ENCODE results near the gene INPP5B. TPM values are rescaled to one million over a fixed set of nuclear protein-coding genes. Genes with fewer than 3 reads are reported as not detected.

Gene INPP5B
- total and polyA plus RNA-seq, 9 of the 15 experiments (the other 6 are each of a cell fraction or from before 2014, with no cell fraction given), result 14.1 to 28.7 (median 20.9) TPM

GRCh38 chr1:37859507-37860345 is 87.1 kb downstream of the INPP5B start, which contains the start of gene MTF1 (continued):
- TF ChIP-seq ZNF639 (CRISPR knock-in tag; conservative IDR thresholded peaks at IDR 0.05 in 1 of 2, IDR thresholded peaks at IDR 0.05 in 1 of 2) (peak in 1 of 2 experiments; percentile 24; a peak in 1 of 4 replicates), ZNF778 (CRISPR knock-in tag; IDR thresholded peaks at IDR 0.05) (no peak), EP300 (IDR thresholded peaks at IDR 0.05; ENCODE audit: low read length) (0 out of 2 replicates have a peak, but pooled peaks have one; percentile 4), CBX3 (IDR thresholded peaks at IDR 0.05; ENCODE audit: borderline replicate concordance in 1 of 2, low read length in 2 of 2) (0 out of 3 replicates have a peak, but pooled peaks of 1 of the 2 experiments have one; percentile 50), U2AF2 (optimal IDR thresholded peaks at IDR 0.05; ENCODE audit: low read depth, low read length) (no peak), REST (IDR thresholded peaks at IDR 0.05; ENCODE audit: borderline replicate concordance) (peak; percentile 68), REST (CRISPR knock-in tag; IDR thresholded peaks at IDR 0.05; ENCODE audit: low read depth) (peak; percentile 86), IFI16 (CRISPR knock-in tag; IDR thresholded peaks at IDR 0.05) (no peak), U2AF1 (optimal IDR thresholded peaks at IDR 0.05; ENCODE audit: low read depth, low read length) (no peak), GTF2A2 (tag; IDR thresholded peaks at IDR 0.05) (no peak), TRIM24 (IDR thresholded peaks at IDR 0.05) (peak in 1 of 2 experiments; percentile 50; a peak in 1 of 4 replicates), KDM1A (IDR thresholded peaks at IDR 0.05) (no peak)
- TF ChIP-seq, protein P1, sequence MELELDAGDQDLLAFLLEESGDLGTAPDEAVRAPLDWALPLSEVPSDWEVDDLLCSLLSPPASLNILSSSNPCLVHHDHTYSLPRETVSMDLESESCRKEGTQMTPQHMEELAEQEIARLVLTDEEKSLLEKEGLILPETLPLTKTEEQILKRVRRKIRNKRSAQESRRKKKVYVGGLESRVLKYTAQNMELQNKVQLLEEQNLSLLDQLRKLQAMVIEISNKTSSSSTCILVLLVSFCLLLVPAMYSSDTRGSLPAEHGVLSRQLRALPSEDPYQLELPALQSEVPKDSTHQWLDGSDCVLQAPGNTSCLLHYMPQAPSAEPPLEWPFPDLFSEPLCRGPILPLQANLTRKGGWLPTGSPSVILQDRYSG (tag; conservative IDR thresholded peaks at IDR 0.05; ENCODE audit: low read depth), result no peak
- TF ChIP-seq, protein P2, sequence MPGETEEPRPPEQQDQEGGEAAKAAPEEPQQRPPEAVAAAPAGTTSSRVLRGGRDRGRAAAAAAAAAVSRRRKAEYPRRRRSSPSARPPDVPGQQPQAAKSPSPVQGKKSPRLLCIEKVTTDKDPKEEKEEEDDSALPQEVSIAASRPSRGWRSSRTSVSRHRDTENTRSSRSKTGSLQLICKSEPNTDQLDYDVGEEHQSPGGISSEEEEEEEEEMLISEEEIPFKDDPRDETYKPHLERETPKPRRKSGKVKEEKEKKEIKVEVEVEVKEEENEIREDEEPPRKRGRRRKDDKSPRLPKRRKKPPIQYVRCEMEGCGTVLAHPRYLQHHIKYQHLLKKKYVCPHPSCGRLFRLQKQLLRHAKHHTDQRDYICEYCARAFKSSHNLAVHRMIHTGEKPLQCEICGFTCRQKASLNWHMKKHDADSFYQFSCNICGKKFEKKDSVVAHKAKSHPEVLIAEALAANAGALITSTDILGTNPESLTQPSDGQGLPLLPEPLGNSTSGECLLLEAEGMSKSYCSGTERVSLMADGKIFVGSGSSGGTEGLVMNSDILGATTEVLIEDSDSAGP (CRISPR knock-in tag; IDR thresholded peaks at IDR 0.05), result peak; percentile 34; the same call in 1 of the 2 replicates

Measured in K562 (cell line).